ENCODE results near the gene MEGF6. TPM values are rescaled to one million over a fixed set of nuclear protein-coding genes. Genes with fewer than 3 reads are reported as not detected.

Gene MEGF6
- total RNA-seq, 6 experiments from 2014 or later = 20.3 to 39.2 (median 23.0) TPM

- Mint-ChIP-seq H3K27me3 (ENCODE audit: insufficient read depth) (peaks cover 51% of the 10 kb centered on the region), H3K4me1 (ENCODE audit: low read depth) (no peaks in the 10 kb centered on the region), H3K9me3 (0 out of 2 replicates have a peak, but pooled peaks cover 4% of the 10 kb centered on the region), H3K36me3 (ENCODE audit: low read depth) (no peaks in the 10 kb centered on the region), H3K4me3 (no peak overlapping the region), H3K27ac (no peak overlapping the region)
- no peak for DNase-seq
- no peak for TF ChIP-seq CTCF (IDR thresholded peaks at IDR 0.05)
Measured at GRCh38 chr1:3442331-3442730, 169.0 kb downstream of the MEGF6 start.

GRCh38 chr1:3441880-3442279, 169.4 kb downstream of the MEGF6 start:
- Mint-ChIP-seq H3K27me3 (ENCODE audit: insufficient read depth) (peaks cover 51% of the 10 kb centered on the region), H3K27ac (no peak overlapping the region), H3K4me3 (no peak overlapping the region), H3K36me3 (ENCODE audit: low read depth) (no peaks in the 10 kb centered on the region), H3K9me3 (0 out of 2 replicates have a peak, but pooled peaks cover 6% of the 10 kb centered on the region), H3K4me1 (ENCODE audit: low read depth) (no peaks in the 10 kb centered on the region)
- DNase-seq = no peak
- TF ChIP-seq CTCF (IDR thresholded peaks at IDR 0.05) = no peak

GRCh38 chr1:3441410-3441847, 169.9 kb downstream of the MEGF6 start:
- no peak for TF ChIP-seq CTCF (IDR thresholded peaks at IDR 0.05)
- Mint-ChIP-seq H3K27ac (no peak overlapping the region), H3K4me3 (no peak overlapping the region), H3K27me3 (ENCODE audit: insufficient read depth) (peaks cover 53% of the 10 kb centered on the region), H3K4me1 (ENCODE audit: low read depth) (no peaks in the 10 kb centered on the region), H3K36me3 (ENCODE audit: low read depth) (no peaks in the 10 kb centered on the region), H3K9me3 (peaks cover 6% of the 10 kb centered on the region; the same call in 1 of the 2 replicates)
- no peak for DNase-seq

GRCh38 chr1:3440711-3441409, 170.4 kb downstream of the MEGF6 start:
- no peak for TF ChIP-seq CTCF (IDR thresholded peaks at IDR 0.05)
- no peaks in the 10 kb centered on the region for H3K36me3 Mint-ChIP-seq (ENCODE audit: low read depth)
- peaks cover 55% of the 10 kb centered on the region for H3K27me3 Mint-ChIP-seq (ENCODE audit: insufficient read depth)
- DNase-seq = no peak
- no peak overlapping the region for H3K4me3 Mint-ChIP-seq
- H3K9me3 Mint-ChIP-seq = peaks cover 6% of the 10 kb centered on the region; the same call in 1 of the 2 replicates
- no peaks in the 10 kb centered on the region for H3K4me1 Mint-ChIP-seq (ENCODE audit: low read depth)
- no peak overlapping the region for H3K27ac Mint-ChIP-seq

GRCh38 chr1:3440300-3440681, 171.0 kb downstream of the MEGF6 start:
- no peak for TF ChIP-seq CTCF (IDR thresholded peaks at IDR 0.05)
- H3K27me3 Mint-ChIP-seq (ENCODE audit: insufficient read depth) = peaks cover 54% of the 10 kb centered on the region
- H3K9me3 Mint-ChIP-seq = peaks cover 6% of the 10 kb centered on the region; the same call in 1 of the 2 replicates
- no peaks in the 10 kb centered on the region for H3K36me3 Mint-ChIP-seq (ENCODE audit: low read depth)
- H3K27ac Mint-ChIP-seq = no peak overlapping the region
- no peaks in the 10 kb centered on the region for H3K4me1 Mint-ChIP-seq (ENCODE audit: low read depth)
- DNase-seq = no peak
- H3K4me3 Mint-ChIP-seq = no peak overlapping the region

Small RNA genes within 50 kb of the gene (microRNA-seq; reads per million reads assigned to microRNA genes)
- not detected for gene MIR551A

Other genes with a start within 250 kb of the MEGF6 start
- gene ARHGEF16, start 156.8 kb downstream of the MEGF6 start, total RNA-seq (2021; fragmentation: NEBNext Ultra II Directional; extraction: Animal tissue kit (Norgen Biotek cat#: 25700)) = under 1 TPM in 3 of 6 experiments, not detected in 3; 0.08 to 0.18 (median 0.17) TPM
- gene TPRG1L, start 13.5 kb upstream of the MEGF6 start, total RNA-seq (2021; fragmentation: NEBNext Ultra II Directional; extraction: Animal tissue kit (Norgen Biotek cat#: 25700)) = 10 to 100 TPM; 51.8 to 63.5 (median 58.0) TPM
- gene WRAP73, start 38.6 kb upstream of the MEGF6 start, total RNA-seq (2021; fragmentation: NEBNext Ultra II Directional; extraction: Animal tissue kit (Norgen Biotek cat#: 25700)) = 10 to 100 TPM; 11.8 to 14.8 (median 14.3) TPM
- gene TP73, start 41.0 kb upstream of the MEGF6 start, total RNA-seq (2021; fragmentation: NEBNext Ultra II Directional; extraction: Animal tissue kit (Norgen Biotek cat#: 25700)) = not detected
- not detected for gene CCDC27, start 140.9 kb upstream of the MEGF6 start, total RNA-seq (2021; fragmentation: NEBNext Ultra II Directional; extraction: Animal tissue kit (Norgen Biotek cat#: 25700))
- 1 to 10 TPM in 4 of 6 experiments, under 1 TPM in 2; 0.38 to 3.4 (median 1.6) TPM for gene SMIM1, start 161.2 kb upstream of the MEGF6 start, total RNA-seq (2021; fragmentation: NEBNext Ultra II Directional; extraction: Animal tissue kit (Norgen Biotek cat#: 25700))
- gene LRRC47, start 185.0 kb upstream of the MEGF6 start, total RNA-seq (2021; fragmentation: NEBNext Ultra II Directional; extraction: Animal tissue kit (Norgen Biotek cat#: 25700)) = 10 to 100 TPM; 39.1 to 51.0 (median 45.2) TPM
- gene CEP104, start 245.7 kb upstream of the MEGF6 start, total RNA-seq (2021; fragmentation: NEBNext Ultra II Directional; extraction: Animal tissue kit (Norgen Biotek cat#: 25700)) = 10 to 100 TPM; 43.2 to 63.4 (median 52.9) TPM
- 1 to 10 TPM; 4.5 to 5.8 (median 5.2) TPM for gene DFFB, start 246.0 kb upstream of the MEGF6 start, total RNA-seq (2021; fragmentation: NEBNext Ultra II Directional; extraction: Animal tissue kit (Norgen Biotek cat#: 25700))

Measured in HFFc6 (cell line).